ENCODE results near the gene INPP5A. TPM values are rescaled to one million over a fixed set of nuclear protein-coding genes. Genes with fewer than 3 reads are reported as not detected.
"Not testable (repeated sequence)": the region's sequence is repeated elsewhere in the genome, so short reads cannot be mapped to it uniquely, and the experiment has no call there.

INPP5A gene
- total and polyA plus RNA-seq, 9 of the 15 experiments (the other 6 are each of a cell fraction or from before 2014, with no cell fraction given), result 0.66 to 11.6 (median 7.7) TPM

- intact Hi-C loops (cut with micrococcal nuclease), result no loop called here
- Histone ChIP-seq H2AFZ (ENCODE audit: low read depth, low read length) (no peak overlapping the region), H3K9me3 (replicated peaks; ENCODE audit: control insufficient read depth, insufficient read depth, low read depth, low read length) (no peaks in the 10 kb centered on the region), H3K27ac (ENCODE audit: extremely low read depth, low read depth, low read length) (no peak overlapping the region), H3K4me3 (no peak overlapping the region), H3K79me2 (ENCODE audit: control insufficient read depth, insufficient read depth, low read length) (no peaks in the 10 kb centered on the region), H3K9me1 (ENCODE audit: control insufficient read depth, insufficient read depth, low read length) (no peaks in the 10 kb centered on the region), H4K20me1 (replicated peaks; ENCODE audit: control insufficient read depth, insufficient read depth, low read length) (no peaks in the 10 kb centered on the region), H3K4me2 (ENCODE audit: insufficient read depth, low read length) (no peak overlapping the region), H3K9ac (ENCODE audit: insufficient read depth in 1 of 2, low read depth in 2 of 2, low read length in 2 of 2) (no peak overlapping the region), H3K4me1 (replicated peaks in 1 of 2; ENCODE audit: control insufficient read depth in 2 of 2, insufficient read depth in 2 of 2, low read length in 2 of 2) (peaks cover 0 to 4% of the 10 kb centered on the region in 2 experiments; a peak in 1 of 5 replicates), H3K27me3 (ENCODE audit: control insufficient read depth in 2 of 2, insufficient read depth in 2 of 2, low read length in 2 of 2) (peaks cover 10 to 33% of the 10 kb centered on the region in 2 experiments; a peak in 4 of 5 replicates), H3K36me3 (ENCODE audit: control insufficient read depth, insufficient read depth, low read length) (no peaks in the 10 kb centered on the region)
- TF ChIP-seq RNF219 (CRISPR knock-in tag; IDR thresholded peaks at IDR 0.05) (no peak), MBD2 (IDR thresholded peaks at IDR 0.05; ENCODE audit: borderline replicate concordance, low read depth) (no peak), ARNT (IDR thresholded peaks at IDR 0.05) (no peak), PTTG1 (tag; IDR thresholded peaks at IDR 0.05; ENCODE audit: low read depth) (no peak), BCOR (IDR thresholded peaks at IDR 0.05) (no peak), ZNF436 (CRISPR knock-in tag; IDR thresholded peaks at IDR 0.05) (no peak), NRF1 (conservative IDR thresholded peaks at IDR 0.05 in 1 of 2, IDR thresholded peaks at IDR 0.05 in 1 of 2) (no peak)
- TF ChIP-seq, protein P1, sequence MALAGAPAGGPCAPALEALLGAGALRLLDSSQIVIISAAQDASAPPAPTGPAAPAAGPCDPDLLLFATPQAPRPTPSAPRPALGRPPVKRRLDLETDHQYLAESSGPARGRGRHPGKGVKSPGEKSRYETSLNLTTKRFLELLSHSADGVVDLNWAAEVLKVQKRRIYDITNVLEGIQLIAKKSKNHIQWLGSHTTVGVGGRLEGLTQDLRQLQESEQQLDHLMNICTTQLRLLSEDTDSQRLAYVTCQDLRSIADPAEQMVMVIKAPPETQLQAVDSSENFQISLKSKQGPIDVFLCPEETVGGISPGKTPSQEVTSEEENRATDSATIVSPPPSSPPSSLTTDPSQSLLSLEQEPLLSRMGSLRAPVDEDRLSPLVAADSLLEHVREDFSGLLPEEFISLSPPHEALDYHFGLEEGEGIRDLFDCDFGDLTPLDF (CRISPR knock-in tag; IDR thresholded peaks at IDR 0.05), result no peak
- TF ChIP-seq, protein P2, sequence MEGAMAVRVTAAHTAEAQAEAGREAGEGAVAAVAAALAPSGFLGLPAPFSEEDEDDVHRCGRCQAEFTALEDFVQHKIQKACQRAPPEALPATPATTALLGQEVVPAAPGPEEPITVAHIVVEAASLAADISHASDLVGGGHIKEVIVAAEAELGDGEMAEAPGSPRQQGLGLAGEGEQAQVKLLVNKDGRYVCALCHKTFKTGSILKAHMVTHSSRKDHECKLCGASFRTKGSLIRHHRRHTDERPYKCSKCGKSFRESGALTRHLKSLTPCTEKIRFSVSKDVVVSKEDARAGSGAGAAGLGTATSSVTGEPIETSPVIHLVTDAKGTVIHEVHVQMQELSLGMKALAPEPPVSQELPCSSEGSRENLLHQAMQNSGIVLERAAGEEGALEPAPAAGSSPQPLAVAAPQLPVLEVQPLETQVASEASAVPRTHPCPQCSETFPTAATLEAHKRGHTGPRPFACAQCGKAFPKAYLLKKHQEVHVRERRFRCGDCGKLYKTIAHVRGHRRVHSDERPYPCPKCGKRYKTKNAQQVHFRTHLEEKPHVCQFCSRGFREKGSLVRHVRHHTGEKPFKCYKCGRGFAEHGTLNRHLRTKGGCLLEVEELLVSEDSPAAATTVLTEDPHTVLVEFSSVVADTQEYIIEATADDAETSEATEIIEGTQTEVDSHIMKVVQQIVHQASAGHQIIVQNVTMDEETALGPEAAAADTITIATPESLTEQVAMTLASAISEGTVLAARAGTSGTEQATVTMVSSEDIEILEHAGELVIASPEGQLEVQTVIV (CRISPR knock-in tag; IDR thresholded peaks at IDR 0.05; ENCODE audit: borderline replicate concordance), result no peak
- FAIRE-seq, result no peak
- POLR2A ChIA-PET, result no interaction called here
- no peak for ATAC-seq
- BruUV-seq (replicated peaks), result no TSS peak
- 11% methylated on average over 9 of the region's 14 CpGs for WGBS (ENCODE audit: insufficient coverage, low coverage, missing lambda C conversion rate)
- DNase-seq (ENCODE audit: extremely low read depth in 1 of 4, low spot score in 3 of 4), result no peak
- in situ Hi-C loops (cut with MboI), result no loop called here
- CTCF ChIA-PET (ENCODE audit: low intra/inter-chr PET ratio), result no interaction called here
These were observed 32.9 kb upstream of the INPP5A start for GRCh38 chr10:132504501-132505272.

GRCh38 chr10:132505546-132505945 is 32.0 kb upstream of the INPP5A start:
- H3K4me2 ChIP-seq (ENCODE audit: insufficient read depth, low read length); H3K4me3 ChIP-seq; H2AFZ ChIP-seq (ENCODE audit: low read depth, low read length); DNase-seq (ENCODE audit: extremely low read depth in 1 of 4, low spot score in 3 of 4); H3K9me1 ChIP-seq (ENCODE audit: control insufficient read depth, insufficient read depth, low read length); H4K20me1 ChIP-seq (replicated peaks; ENCODE audit: control insufficient read depth, insufficient read depth, low read length); intact Hi-C loops (cut with micrococcal nuclease); H3K4me1 ChIP-seq (replicated peaks in 1 of 2; ENCODE audit: control insufficient read depth in 2 of 2, insufficient read depth in 2 of 2, low read length in 2 of 2); POLR2A ChIA-PET; H3K79me2 ChIP-seq (ENCODE audit: control insufficient read depth, insufficient read depth, low read length); FAIRE-seq; H3K9ac ChIP-seq (ENCODE audit: insufficient read depth in 1 of 2, low read depth in 2 of 2, low read length in 2 of 2); H3K36me3 ChIP-seq (ENCODE audit: control insufficient read depth, insufficient read depth, low read length); ATAC-seq; CTCF ChIA-PET (ENCODE audit: low intra/inter-chr PET ratio); H3K9me3 ChIP-seq (replicated peaks; ENCODE audit: control insufficient read depth, insufficient read depth, low read depth, low read length); in situ Hi-C loops (cut with MboI); H3K27ac ChIP-seq (ENCODE audit: extremely low read depth, low read depth, low read length); BruUV-seq (replicated peaks): not testable (repeated sequence)
- peaks cover 10 to 28% of the 10 kb centered on the region in 2 experiments; a peak in 4 of 5 replicates for H3K27me3 ChIP-seq (ENCODE audit: control insufficient read depth in 2 of 2, insufficient read depth in 2 of 2, low read length in 2 of 2)
- 11% methylated on average over 8 of the region's 23 CpGs for WGBS (ENCODE audit: insufficient coverage, low coverage, missing lambda C conversion rate)

All from K562 (cell line).